HEK293 (cell line): ENCODE results near the gene CNTLN.

Source experiments
- ATF2 ChIP-seq: fragments of 450-650 bp; formaldehyde crosslinking; IDR thresholded peaks from 2 replicates; pipeline ENCODE4 v1.5.1; 2016; ENCODE audit warnings: missing biosample characterization, missing genetic modification characterization, low read depth
- BCL6B ChIP-seq: fragments of 450-650 bp; formaldehyde crosslinking; IDR thresholded peaks from 2 replicates; pipeline ENCODE4 v1.5.1; 2017; ENCODE audit warnings: missing biosample characterization, missing genetic modification characterization
- ZNF416 ChIP-seq: fragments of 450-650 bp; formaldehyde crosslinking; IDR thresholded peaks from 2 replicates; pipeline ENCODE4 v1.5.1; 2016; ENCODE audit warnings: missing biosample characterization, missing genetic modification characterization
- ZNF76 ChIP-seq: fragments of 450-650 bp; formaldehyde crosslinking; IDR thresholded peaks from 2 replicates; pipeline ENCODE4; 2016; ENCODE audit warnings: low read depth, missing biosample characterization, missing genetic modification characterization, borderline replicate concordance
- TF ChIP-seq, protein P1 (sequence below): fragments of 450-650 bp; formaldehyde crosslinking; optimal IDR thresholded peaks from 2 replicates; pipeline ENCODE3; 2016; ENCODE audit warnings: missing biosample characterization, mild to moderate bottlenecking, missing genetic modification characterization
- TF ChIP-seq, protein P2 (sequence below): sonication (generic); formaldehyde crosslinking; IDR thresholded peaks from 2 replicates; pipeline ENCODE4 v1.8.1; 2022; ENCODE audit warnings: mild to moderate bottlenecking, moderate library complexity, missing genetic modification reagents
- TF ChIP-seq, protein P3 (sequence below): fragments of 450-650 bp; formaldehyde crosslinking; IDR thresholded peaks from 2 replicates; pipeline ENCODE4 v1.5.1; 2016; ENCODE audit warnings: missing biosample characterization, missing genetic modification characterization

DNA sequence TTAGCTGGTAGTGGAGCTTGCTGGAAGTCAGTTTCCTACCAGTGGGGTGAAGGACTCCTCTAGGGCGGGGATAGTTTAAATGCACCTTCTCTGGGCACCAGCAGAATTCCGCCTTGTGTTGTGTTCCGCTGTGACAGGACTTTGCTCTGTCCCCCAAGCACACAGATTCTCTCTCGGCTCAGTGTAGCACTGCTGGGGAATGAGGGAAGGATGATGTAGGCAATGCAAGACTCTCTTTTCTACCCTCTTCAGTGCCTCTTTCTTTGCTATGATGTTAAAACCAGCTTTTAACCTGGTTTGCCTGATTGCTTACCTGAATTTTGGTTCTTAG, 288.8 kb downstream of the CNTLN start:
- TF ChIP-seq BCL6B (tag by site-specific recombination) (no peak), ATF2 (tag by site-specific recombination) (no peak), ZNF416 (tag by site-specific recombination) (no peak), ZNF76 (tag by site-specific recombination) (no peak)
- TF ChIP-seq, protein P1, sequence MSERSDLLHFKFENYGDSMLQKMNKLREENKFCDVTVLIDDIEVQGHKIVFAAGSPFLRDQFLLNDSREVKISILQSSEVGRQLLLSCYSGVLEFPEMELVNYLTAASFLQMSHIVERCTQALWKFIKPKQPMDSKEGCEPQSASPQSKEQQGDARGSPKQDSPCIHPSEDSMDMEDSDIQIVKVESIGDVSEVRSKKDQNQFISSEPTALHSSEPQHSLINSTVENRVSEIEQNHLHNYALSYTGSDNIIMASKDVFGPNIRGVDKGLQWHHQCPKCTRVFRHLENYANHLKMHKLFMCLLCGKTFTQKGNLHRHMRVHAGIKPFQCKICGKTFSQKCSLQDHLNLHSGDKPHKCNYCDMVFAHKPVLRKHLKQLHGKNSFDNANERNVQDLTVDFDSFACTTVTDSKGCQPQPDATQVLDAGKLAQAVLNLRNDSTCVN (tag by site-specific recombination), result no peak
- TF ChIP-seq, protein P2, sequence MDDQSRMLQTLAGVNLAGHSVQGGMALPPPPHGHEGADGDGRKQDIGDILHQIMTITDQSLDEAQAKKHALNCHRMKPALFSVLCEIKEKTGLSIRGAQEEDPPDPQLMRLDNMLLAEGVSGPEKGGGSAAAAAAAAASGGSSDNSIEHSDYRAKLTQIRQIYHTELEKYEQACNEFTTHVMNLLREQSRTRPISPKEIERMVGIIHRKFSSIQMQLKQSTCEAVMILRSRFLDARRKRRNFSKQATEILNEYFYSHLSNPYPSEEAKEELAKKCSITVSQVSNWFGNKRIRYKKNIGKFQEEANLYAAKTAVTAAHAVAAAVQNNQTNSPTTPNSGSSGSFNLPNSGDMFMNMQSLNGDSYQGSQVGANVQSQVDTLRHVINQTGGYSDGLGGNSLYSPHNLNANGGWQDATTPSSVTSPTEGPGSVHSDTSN, result no peak
- TF ChIP-seq, protein P3, sequence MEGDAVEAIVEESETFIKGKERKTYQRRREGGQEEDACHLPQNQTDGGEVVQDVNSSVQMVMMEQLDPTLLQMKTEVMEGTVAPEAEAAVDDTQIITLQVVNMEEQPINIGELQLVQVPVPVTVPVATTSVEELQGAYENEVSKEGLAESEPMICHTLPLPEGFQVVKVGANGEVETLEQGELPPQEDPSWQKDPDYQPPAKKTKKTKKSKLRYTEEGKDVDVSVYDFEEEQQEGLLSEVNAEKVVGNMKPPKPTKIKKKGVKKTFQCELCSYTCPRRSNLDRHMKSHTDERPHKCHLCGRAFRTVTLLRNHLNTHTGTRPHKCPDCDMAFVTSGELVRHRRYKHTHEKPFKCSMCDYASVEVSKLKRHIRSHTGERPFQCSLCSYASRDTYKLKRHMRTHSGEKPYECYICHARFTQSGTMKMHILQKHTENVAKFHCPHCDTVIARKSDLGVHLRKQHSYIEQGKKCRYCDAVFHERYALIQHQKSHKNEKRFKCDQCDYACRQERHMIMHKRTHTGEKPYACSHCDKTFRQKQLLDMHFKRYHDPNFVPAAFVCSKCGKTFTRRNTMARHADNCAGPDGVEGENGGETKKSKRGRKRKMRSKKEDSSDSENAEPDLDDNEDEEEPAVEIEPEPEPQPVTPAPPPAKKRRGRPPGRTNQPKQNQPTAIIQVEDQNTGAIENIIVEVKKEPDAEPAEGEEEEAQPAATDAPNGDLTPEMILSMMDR (tag by site-specific recombination), result no peak
